ENCODE measurements around the gene ADGRA3. TPM values are rescaled to one million over a fixed set of nuclear protein-coding genes. Genes with fewer than 3 reads are reported as not detected.
A peak's percentile ranks its signal among the peaks of the same experiment; 100 is the strongest.

The ADGRA3 gene
- total RNA-seq, 4 donors from 2014 or later = 10.4 to 32.2 (median 19.8) TPM

GRCh38 chr4:22408474-22408873 is 107.4 kb downstream of the ADGRA3 start:
- no peak overlapping the region for H3K27ac ChIP-seq
- H3K9me3 ChIP-seq = no peaks in the 10 kb centered on the region
- 76% methylated on average over 1 of the region's 1 CpG for WGBS
- no peaks in the 10 kb centered on the region for H3K4me1 ChIP-seq
- peaks cover 7% of the 10 kb centered on the region for H3K36me3 ChIP-seq
- H3K27me3 ChIP-seq = no peaks in the 10 kb centered on the region
- no peak for TF ChIP-seq POLR2AphosphoS5 (IDR thresholded peaks at IDR 0.05)
- TF ChIP-seq EP300 (IDR thresholded peaks at IDR 0.05) = no peak
- no peak for TF ChIP-seq CTCF (IDR thresholded peaks at IDR 0.05)
- TF ChIP-seq POLR2A (IDR thresholded peaks at IDR 0.05) = no peak
- DNase-seq (ENCODE audit: low spot score in 2 of 2) = no peak
- H3K4me3 ChIP-seq = no peak overlapping the region

GRCh38 chr4:22407361-22407760 is 108.5 kb downstream of the ADGRA3 start:
- Histone ChIP-seq H3K27me3 (no peaks in the 10 kb centered on the region), H3K4me1 (no peaks in the 10 kb centered on the region), H3K36me3 (peaks cover 3% of the 10 kb centered on the region), H3K27ac (no peak overlapping the region), H3K9me3 (no peaks in the 10 kb centered on the region), H3K4me3 (no peak overlapping the region)
- no peak for DNase-seq (ENCODE audit: low spot score in 2 of 2)
- TF ChIP-seq POLR2A (IDR thresholded peaks at IDR 0.05) = no peak
- TF ChIP-seq EP300 (IDR thresholded peaks at IDR 0.05) = no peak
- TF ChIP-seq CTCF (IDR thresholded peaks at IDR 0.05) = no peak
- no peak for TF ChIP-seq POLR2AphosphoS5 (IDR thresholded peaks at IDR 0.05)

GRCh38 chr4:22398671-22399070 is 117.2 kb downstream of the ADGRA3 start:
- DNase-seq (ENCODE audit: low spot score in 2 of 2) = no peak
- TF ChIP-seq POLR2A (IDR thresholded peaks at IDR 0.05) = no peak
- TF ChIP-seq EP300 (IDR thresholded peaks at IDR 0.05) = no peak
- no peak for TF ChIP-seq CTCF (IDR thresholded peaks at IDR 0.05)
- TF ChIP-seq POLR2AphosphoS5 (IDR thresholded peaks at IDR 0.05) = no peak
- no peak overlapping the region for H3K4me3 ChIP-seq
- peaks cover 11% of the 10 kb centered on the region for H3K36me3 ChIP-seq
- WGBS = 92% methylated on average over 4 of the region's 4 CpGs
- H3K27ac ChIP-seq = no peak overlapping the region
- H3K27me3 ChIP-seq = no peaks in the 10 kb centered on the region
- no peaks in the 10 kb centered on the region for H3K9me3 ChIP-seq
- H3K4me1 ChIP-seq = no peaks in the 10 kb centered on the region

GRCh38 chr4:22391551-22391950 is 124.3 kb downstream of the ADGRA3 start:
- TF ChIP-seq POLR2AphosphoS5 (IDR thresholded peaks at IDR 0.05) (no peak), CTCF (IDR thresholded peaks at IDR 0.05) (no peak), EP300 (IDR thresholded peaks at IDR 0.05) (no peak), POLR2A (IDR thresholded peaks at IDR 0.05) (no peak)
- Histone ChIP-seq H3K4me1 (no peaks in the 10 kb centered on the region), H3K36me3 (peaks cover 4% of the 10 kb centered on the region), H3K27me3 (no peaks in the 10 kb centered on the region), H3K27ac (no peak overlapping the region), H3K9me3 (no peaks in the 10 kb centered on the region), H3K4me3 (no peak overlapping the region)
- DNase-seq (ENCODE audit: low spot score in 2 of 2) = no peak
- WGBS = 90% methylated on average over 3 of the region's 3 CpGs

GRCh38 chr4:22389240-22389870 is 126.5 kb downstream of the ADGRA3 start:
- WGBS = 41% methylated on average over 3 of the region's 3 CpGs
- H3K27me3 ChIP-seq = no peaks in the 10 kb centered on the region
- H3K36me3 ChIP-seq = peaks cover 4% of the 10 kb centered on the region
- H3K9me3 ChIP-seq = no peaks in the 10 kb centered on the region
- H3K4me3 ChIP-seq = no peak overlapping the region
- H3K27ac ChIP-seq = no peak overlapping the region
- no peaks in the 10 kb centered on the region for H3K4me1 ChIP-seq
- TF ChIP-seq EP300 (IDR thresholded peaks at IDR 0.05) (no peak), POLR2A (IDR thresholded peaks at IDR 0.05) (no peak), POLR2AphosphoS5 (IDR thresholded peaks at IDR 0.05) (no peak), CTCF (IDR thresholded peaks at IDR 0.05) (peak; percentile 15 to 61)
- DNase-seq (ENCODE audit: low spot score in 2 of 2) = no peak
